CD4-positive, alpha-beta memory T cell (primary cell): Measurements from ENCODE around the gene PLA2G4C. TPM values are rescaled to one million over a fixed set of nuclear protein-coding genes. Genes with fewer than 3 reads are reported as not detected.

Source experiments
- CTCF ChIA-PET: fragments of 350-600 bp; sonication (Branson Sonifier 250); formaldehyde crosslinking; loops from one replicate; lab custom pipeline; 2021; ENCODE audit warnings: inconsistent platforms; ENCODE audit not compliant: partially characterized antibody; lab: Charles Lee
- POLR2A ChIA-PET: fragments of 350-600 bp; sonication (Branson Sonifier 250); formaldehyde crosslinking; loops from one replicate; lab custom pipeline; 2021; ENCODE audit not compliant: partially characterized antibody; lab: Charles Lee
- DNase-seq, 5 donors: peaks; one replicate each; pipeline versions ENCODE4 v3.0.0 to v3.0.0-alpha.2; 2020 to 2022; ENCODE audit warnings: mixed read lengths in 1 of 5
- H3K27ac ChIP-seq: one replicate; pipeline ENCODE4 v1.7.0; 2013; ENCODE audit warnings: low read depth, low read length
- H3K27me3 ChIP-seq: 2 replicates; pipeline ENCODE4 v1.7.0; 2013; ENCODE audit warnings: mild to moderate bottlenecking, low read length, moderate library complexity; ENCODE audit not compliant: insufficient read depth
- H3K36me3 ChIP-seq: 2 replicates; pipeline ENCODE4 v1.7.0; 2013; ENCODE audit warnings: mild to moderate bottlenecking, low read length, moderate library complexity; ENCODE audit not compliant: insufficient read depth
- H3K4me1 ChIP-seq: 2 replicates; pipeline ENCODE4 v1.7.0; 2013; ENCODE audit warnings: mild to moderate bottlenecking, low read length, moderate library complexity; ENCODE audit not compliant: insufficient read depth
- H3K4me3 ChIP-seq, 2 donors: one replicate each; pipeline ENCODE4 v1.7.0; 2013; ENCODE audit warnings: low read length in 2 of 2, mild to moderate bottlenecking in 1 of 2
- H3K9me3 ChIP-seq, 2 donors: one replicate each; pipeline ENCODE4 v1.7.0; 2013; ENCODE audit warnings: low read length in 2 of 2, control low read depth in 1 of 2; ENCODE audit not compliant: control insufficient read depth in 1 of 2
- H3K27ac Mint-ChIP-seq, 7 donors: one replicate each; pipeline ENCODE4 v1.8.0; 2020 to 2021; ENCODE audit warnings: mixed read lengths in 7 of 7, mild to moderate bottlenecking in 6 of 7, inconsistent platforms in 3 of 7, moderate library complexity in 3 of 7
- H3K27me3 Mint-ChIP-seq, 2 donors: one replicate each; pipeline ENCODE4 v1.8.0; 2020 to 2021; ENCODE audit warnings: mixed read lengths in 2 of 2
- H3K36me3 Mint-ChIP-seq, 2 donors: one replicate each; pipeline ENCODE4 v1.8.0; 2020 to 2021; ENCODE audit warnings: mixed read lengths in 2 of 2, inconsistent platforms in 1 of 2, mild to moderate bottlenecking in 1 of 2
- H3K4me1 Mint-ChIP-seq, 4 donors: one replicate each; pipeline ENCODE4 v1.8.0; 2020 to 2021; ENCODE audit warnings: mixed read lengths in 4 of 4, mild to moderate bottlenecking in 1 of 4
- H3K4me3 Mint-ChIP-seq, 8 donors: one replicate each; pipeline ENCODE4 v1.8.0; 2020 to 2021; ENCODE audit warnings: mixed read lengths in 8 of 8, mild to moderate bottlenecking in 7 of 8, moderate library complexity in 6 of 8, inconsistent platforms in 3 of 8
- H3K9me3 Mint-ChIP-seq, 8 donors: one replicate each; pipeline ENCODE4 v1.8.0; 2020 to 2021; ENCODE audit warnings: mixed read lengths in 8 of 8, mild to moderate bottlenecking in 5 of 8, inconsistent platforms in 3 of 8, moderate library complexity in 1 of 8
- intact Hi-C: fragments of 100-400 bp; cut with micrococcal nuclease; formaldehyde crosslinking; loops from one replicate; pipeline ENCODE4 v1.15.1; 2023
- polyA plus RNA-seq, 2 donors: library from polyadenylated mRNA; unstranded; fragments of 300-500 nt; fragmentation: Illumina TruSeq; gene quantifications; one replicate each; pipeline ENCODE4 v1.2.3, GENCODE V29; 2021
- total RNA-seq, 2 experiments: library from RNA; stranded (reverse); gene quantifications; one replicate each; pipeline ENCODE4 v1.2.3, GENCODE V29; 2021

PLA2G4C gene
- total and polyA plus RNA-seq, 4 experiments from 2014 or later: 0.44 to 11.1 (median 5.8) TPM

DNA sequence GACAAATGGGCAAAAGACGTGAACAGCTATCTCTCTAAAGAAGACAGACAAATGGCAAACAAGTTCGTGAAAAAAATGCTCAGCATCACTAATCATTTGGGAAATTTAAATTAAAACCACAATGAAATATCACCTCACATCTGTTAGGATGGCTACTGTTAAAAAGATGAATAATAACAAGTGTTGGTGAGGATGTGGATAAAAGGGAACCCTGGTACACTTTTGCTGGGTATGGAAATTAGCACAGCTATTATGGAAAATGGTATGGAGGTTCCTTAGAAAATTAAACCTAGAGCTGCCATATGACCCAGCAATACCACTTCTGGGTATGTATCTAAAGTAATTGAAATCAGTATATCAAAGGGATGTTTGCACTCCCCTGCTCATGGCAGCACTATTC is 73.9 kb downstream of the PLA2G4C start:
- Mint-ChIP-seq H3K36me3 (peaks cover 0 to 1% of the 10 kb centered on the region in 2 donors), H3K4me1 (no peaks in the 10 kb centered on the region), H3K9me3 (peaks cover 0 to 35% (median 20%) of the 10 kb centered on the region in 8 donors), H3K27me3 (peaks cover 29 to 35% of the 10 kb centered on the region in 2 donors), H3K27ac (no peak overlapping the region), H3K4me3 (no peak overlapping the region)
- no peak for DNase-seq
- Histone ChIP-seq H3K4me1 (no peaks in the 10 kb centered on the region), H3K27ac (no peak overlapping the region), H3K4me3 (no peak overlapping the region), H3K27me3 (no peaks in the 10 kb centered on the region), H3K36me3 (no peaks in the 10 kb centered on the region), H3K9me3 (no peaks in the 10 kb centered on the region)
- ChIA-PET CTCF (no interaction called here), POLR2A (no interaction called here)
- intact Hi-C loops: no loop called here

DNA sequence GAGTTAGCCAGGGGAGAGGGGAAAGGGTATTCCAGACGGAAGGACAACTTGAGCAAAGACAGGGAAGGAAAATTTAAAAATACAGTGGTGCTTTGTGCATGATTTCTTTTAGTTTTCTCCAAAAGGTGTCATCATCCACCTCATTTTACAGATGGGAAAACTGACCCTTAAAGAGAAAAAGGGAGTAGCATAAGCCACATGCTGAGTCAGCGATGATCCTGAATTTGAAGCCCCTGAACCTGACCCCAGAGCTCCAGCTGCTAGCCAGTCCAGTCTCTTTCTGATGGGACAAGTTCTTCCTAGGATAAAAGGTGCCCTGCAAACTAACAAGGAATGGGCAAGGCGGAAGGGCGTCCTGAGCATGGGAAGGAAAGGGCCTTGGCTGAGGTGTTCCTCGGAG is 77.0 kb downstream of the PLA2G4C start:
- H3K4me1 Mint-ChIP-seq: no peaks in the 10 kb centered on the region
- H3K9me3 Mint-ChIP-seq: peaks cover 0 to 23% (median 16%) of the 10 kb centered on the region in 8 donors
- intact Hi-C loops: no loop called here
- Histone ChIP-seq H3K27me3 (no peaks in the 10 kb centered on the region), H3K36me3 (no peaks in the 10 kb centered on the region), H3K4me3 (no peak overlapping the region), H3K4me1 (no peaks in the 10 kb centered on the region), H3K9me3 (no peaks in the 10 kb centered on the region), H3K27ac (no peak overlapping the region)
- ChIA-PET POLR2A (no interaction called here), CTCF (no interaction called here)
- H3K27me3 Mint-ChIP-seq: peaks cover 19 to 22% of the 10 kb centered on the region in 2 donors
- DNase-seq: no peak
- H3K36me3 Mint-ChIP-seq: peaks cover 0 to 1% of the 10 kb centered on the region in 2 donors
- H3K4me3 Mint-ChIP-seq: no peak overlapping the region
- no peak overlapping the region for H3K27ac Mint-ChIP-seq

DNA sequence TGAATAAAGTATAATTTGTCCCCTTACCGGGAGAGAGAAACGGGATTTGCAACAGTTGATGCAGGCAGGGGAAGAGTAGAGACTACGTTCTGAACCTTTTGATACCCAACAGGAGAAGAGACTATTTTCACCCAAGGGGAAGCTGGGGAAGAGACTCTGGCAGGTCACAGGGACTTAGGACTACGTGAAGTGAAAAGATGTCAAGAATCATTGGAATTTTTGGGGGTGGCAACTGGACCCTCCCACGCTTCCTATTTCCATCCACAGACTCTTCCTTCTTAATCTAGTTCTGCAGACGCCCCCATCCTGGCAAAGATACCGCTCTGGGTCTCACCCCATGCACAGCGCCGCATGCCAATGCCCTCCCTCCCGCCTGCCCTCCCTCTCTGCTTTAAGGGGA is 80.5 kb downstream of the PLA2G4C start:
- peaks cover 0 to 3% (median 0%) of the 10 kb centered on the region in 8 donors for H3K9me3 Mint-ChIP-seq
- POLR2A ChIA-PET: no interaction called here
- no peaks in the 10 kb centered on the region for H3K36me3 Mint-ChIP-seq
- no peaks in the 10 kb centered on the region for H3K4me1 ChIP-seq
- no peaks in the 10 kb centered on the region for H3K27me3 ChIP-seq
- H3K27me3 Mint-ChIP-seq: peaks cover 19 to 29% of the 10 kb centered on the region in 2 donors
- no peak overlapping the region for H3K27ac Mint-ChIP-seq
- H3K4me1 Mint-ChIP-seq: no peaks in the 10 kb centered on the region
- no peak overlapping the region for H3K4me3 Mint-ChIP-seq
- H3K4me3 ChIP-seq: no peak overlapping the region
- CTCF ChIA-PET: no interaction called here
- H3K27ac ChIP-seq: no peak overlapping the region
- no peaks in the 10 kb centered on the region for H3K9me3 ChIP-seq
- no peaks in the 10 kb centered on the region for H3K36me3 ChIP-seq
- no peak for DNase-seq
- intact Hi-C loops: no loop called here

DNA sequence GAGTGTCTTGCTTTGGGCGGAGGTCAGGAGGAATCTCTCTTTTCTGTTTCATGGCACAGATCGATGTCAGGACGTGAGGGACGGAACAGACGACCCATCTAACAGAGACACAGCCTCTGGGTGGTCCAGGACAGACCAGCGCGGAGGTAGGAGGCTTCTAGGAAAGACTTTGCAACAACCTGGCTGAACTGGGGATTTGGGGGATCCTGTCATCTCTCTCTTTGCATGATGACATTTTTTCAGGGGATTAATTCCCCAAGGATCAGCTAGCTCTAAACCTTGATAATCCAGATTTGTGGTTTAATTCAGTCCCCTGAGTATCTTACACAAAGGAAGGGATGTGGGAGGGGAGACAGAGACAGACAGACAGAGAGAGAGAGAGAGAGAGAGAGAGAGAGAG is 81.2 kb downstream of the PLA2G4C start:
- no peaks in the 10 kb centered on the region for H3K27me3 ChIP-seq
- peaks cover 0 to 3% (median 0%) of the 10 kb centered on the region in 8 donors for H3K9me3 Mint-ChIP-seq
- H3K36me3 ChIP-seq: no peaks in the 10 kb centered on the region
- peaks cover 20 to 36% of the 10 kb centered on the region in 2 donors for H3K27me3 Mint-ChIP-seq
- H3K9me3 ChIP-seq: no peaks in the 10 kb centered on the region
- no peak overlapping the region for H3K27ac ChIP-seq
- DNase-seq: no peak
- POLR2A ChIA-PET: no interaction called here
- H3K36me3 Mint-ChIP-seq: no peaks in the 10 kb centered on the region
- H3K4me3 Mint-ChIP-seq: no peak overlapping the region
- intact Hi-C loops: no loop called here
- H3K4me3 ChIP-seq: no peak overlapping the region
- no peak overlapping the region for H3K27ac Mint-ChIP-seq
- CTCF ChIA-PET: no interaction called here
- no peaks in the 10 kb centered on the region for H3K4me1 Mint-ChIP-seq
- no peaks in the 10 kb centered on the region for H3K4me1 ChIP-seq

DNA sequence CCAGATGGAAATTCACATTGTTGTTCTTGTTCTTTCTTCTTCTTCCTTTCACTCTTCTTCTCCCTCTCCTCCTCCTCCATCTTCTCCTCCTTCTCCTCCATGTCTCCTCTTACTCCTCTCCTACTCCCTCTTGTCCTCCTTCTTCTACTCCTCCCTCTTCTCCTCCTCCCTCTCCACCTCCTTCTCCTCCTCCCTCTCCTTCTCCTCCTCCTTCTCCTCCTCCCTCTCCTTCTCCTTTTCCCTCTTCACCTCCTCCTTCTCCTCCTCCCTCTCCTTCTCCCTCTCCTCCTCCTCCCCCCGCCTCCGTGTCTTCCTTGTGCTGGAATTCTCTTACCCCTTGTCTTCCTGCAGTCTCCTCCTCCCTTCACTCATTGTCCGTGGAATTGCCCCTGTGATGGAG is 85.1 kb downstream of the PLA2G4C start:
- Mint-ChIP-seq H3K4me1 (no peaks in the 10 kb centered on the region), H3K27me3 (peaks cover 19 to 38% of the 10 kb centered on the region in 2 donors), H3K27ac (no peak overlapping the region), H3K4me3 (no peak overlapping the region), H3K36me3 (no peaks in the 10 kb centered on the region), H3K9me3 (peaks cover 0 to 2% (median 0%) of the 10 kb centered on the region in 8 donors)
- H3K4me3 ChIP-seq: no peak overlapping the region
- intact Hi-C loops: no loop called here
- no peak for DNase-seq
- CTCF ChIA-PET: no interaction called here
- H3K4me1 ChIP-seq: no peaks in the 10 kb centered on the region
- no peaks in the 10 kb centered on the region for H3K9me3 ChIP-seq
- POLR2A ChIA-PET: no interaction called here
- no peak overlapping the region for H3K27ac ChIP-seq
- H3K36me3 ChIP-seq: no peaks in the 10 kb centered on the region
- H3K27me3 ChIP-seq: no peaks in the 10 kb centered on the region

DNA sequence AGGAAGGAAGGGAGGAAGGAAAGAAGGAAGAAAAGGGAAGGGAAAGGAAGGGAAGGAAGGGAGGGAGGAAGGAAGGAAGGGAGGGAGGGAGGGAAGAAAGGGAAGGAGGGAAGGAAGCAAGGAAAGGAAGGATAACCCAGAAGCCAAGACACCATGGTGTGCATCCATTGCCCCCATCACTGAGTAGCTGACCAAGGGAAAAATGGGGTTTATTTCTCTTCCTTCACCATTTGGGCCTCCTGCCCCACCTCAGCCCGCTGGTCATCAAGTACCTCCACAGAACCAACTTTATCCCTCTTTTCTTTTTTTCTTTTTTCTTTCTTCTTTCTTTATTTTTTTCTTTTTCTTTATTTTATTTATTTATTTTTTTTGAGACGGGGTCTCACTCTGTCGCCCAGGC is 87.1 kb downstream of the PLA2G4C start:
- no peak for DNase-seq
- Mint-ChIP-seq H3K4me3 (no peak overlapping the region), H3K36me3 (no peaks in the 10 kb centered on the region), H3K27ac (no peak overlapping the region), H3K4me1 (no peaks in the 10 kb centered on the region), H3K9me3 (no peaks in the 10 kb centered on the region), H3K27me3 (peaks cover 18 to 44% of the 10 kb centered on the region in 2 donors)
- H3K9me3 ChIP-seq: no peaks in the 10 kb centered on the region
- intact Hi-C loops: no loop called here
- no peak overlapping the region for H3K4me3 ChIP-seq
- H3K27ac ChIP-seq: no peak overlapping the region
- ChIA-PET POLR2A (no interaction called here), CTCF (no interaction called here)
- H3K4me1 ChIP-seq: no peaks in the 10 kb centered on the region
- no peaks in the 10 kb centered on the region for H3K36me3 ChIP-seq
- H3K27me3 ChIP-seq: no peaks in the 10 kb centered on the region

DNA sequence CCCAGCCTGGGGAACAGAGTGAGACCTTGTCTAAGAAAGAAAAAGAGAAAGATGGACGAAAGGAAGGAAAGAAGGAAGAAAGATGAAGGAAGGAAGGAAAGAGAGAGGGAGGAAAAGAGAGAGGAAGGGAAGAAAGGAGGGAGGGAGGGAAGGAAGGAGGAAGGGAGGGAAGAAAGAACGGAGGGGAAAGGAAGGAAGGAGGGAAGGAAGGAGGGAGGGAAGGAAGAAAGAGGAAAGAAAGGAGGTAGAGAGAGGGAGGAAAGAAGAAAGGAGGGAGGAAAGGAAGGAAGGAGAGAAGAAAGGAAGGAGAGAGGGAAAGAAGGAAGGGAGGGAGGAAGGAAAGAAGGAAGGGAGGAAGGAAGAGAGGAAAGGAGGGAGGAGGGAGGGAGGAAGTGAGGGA is 87.6 kb downstream of the PLA2G4C start:
- no peak overlapping the region for H3K27ac Mint-ChIP-seq
- no peak overlapping the region for H3K4me3 Mint-ChIP-seq
- Histone ChIP-seq H3K9me3 (no peaks in the 10 kb centered on the region), H3K27me3 (no peaks in the 10 kb centered on the region), H3K27ac (no peak overlapping the region), H3K4me1 (no peaks in the 10 kb centered on the region), H3K36me3 (no peaks in the 10 kb centered on the region), H3K4me3 (no peak overlapping the region)
- DNase-seq: no peak
- no peaks in the 10 kb centered on the region for H3K4me1 Mint-ChIP-seq
- intact Hi-C loops: no loop called here
- ChIA-PET POLR2A (no interaction called here), CTCF (no interaction called here)
- peaks cover 18 to 48% of the 10 kb centered on the region in 2 donors for H3K27me3 Mint-ChIP-seq
- no peaks in the 10 kb centered on the region for H3K36me3 Mint-ChIP-seq
- no peaks in the 10 kb centered on the region for H3K9me3 Mint-ChIP-seq

DNA sequence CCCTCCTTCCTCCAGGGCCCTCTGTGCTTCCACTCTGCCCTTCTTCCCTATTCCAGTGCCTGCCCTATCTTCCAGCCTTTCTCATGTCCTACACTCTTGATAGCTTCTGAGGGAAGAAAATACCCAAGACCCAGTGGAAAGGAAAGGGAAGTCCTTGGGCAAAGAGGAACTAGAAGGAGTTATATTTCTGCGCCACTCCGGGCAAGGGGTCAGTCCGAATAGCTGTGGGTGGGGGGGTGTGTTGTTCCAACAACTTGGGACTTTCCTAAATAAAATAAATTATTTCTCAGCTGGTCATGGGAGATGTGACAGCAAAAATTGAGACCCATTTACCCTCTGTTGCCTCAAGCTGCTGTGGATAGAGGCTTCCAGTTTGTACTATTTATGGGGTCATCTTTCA is 89.9 kb downstream of the PLA2G4C start:
- Mint-ChIP-seq H3K36me3 (no peaks in the 10 kb centered on the region), H3K4me3 (no peak overlapping the region), H3K27ac (no peak overlapping the region), H3K4me1 (no peaks in the 10 kb centered on the region), H3K9me3 (peaks cover 0 to 4% (median 0%) of the 10 kb centered on the region in 8 donors), H3K27me3 (peaks cover 21 to 47% of the 10 kb centered on the region in 2 donors)
- H3K4me1 ChIP-seq: no peaks in the 10 kb centered on the region
- no peak overlapping the region for H3K4me3 ChIP-seq
- no peaks in the 10 kb centered on the region for H3K36me3 ChIP-seq
- no peak for DNase-seq
- intact Hi-C loops: no loop called here
- no peaks in the 10 kb centered on the region for H3K27me3 ChIP-seq
- H3K9me3 ChIP-seq: no peaks in the 10 kb centered on the region
- CTCF ChIA-PET: no interaction called here
- POLR2A ChIA-PET: no interaction called here
- no peak overlapping the region for H3K27ac ChIP-seq
